GM19468 (cell line): ENCODE results near the gene SUPT6H.

Source experiments
- ATAC-seq: cut with Tn5 transposase; IDR thresholded peaks from one replicate; pipeline ENCODE4 v1.9.1; 2021; ENCODE audit warnings: mild to moderate bottlenecking, moderate library complexity, moderate number of reproducible peaks; ENCODE audit not compliant: unreplicated experiment; ENCODE audit errors: extremely low read depth

The SUPT6H gene

GRCh38 chr17:28661635-28662526 lies at the start of gene SUPT6H, which contains the start of gene SDF2:
TSS of gene SUPT6H (plus strand) at chr17:28662205. CDS start at chr17:28673402, 11,197 bp downstream.
TSS of gene SDF2 (minus strand) at chr17:28661906. CDS start at chr17:28661876, 30 bp downstream.
- no peak for ATAC-seq

- ATAC-seq = no peak
These were observed 49.5 kb upstream of the SUPT6H start for GRCh38 chr17:28612531-28612930.

- no peak for ATAC-seq
These were observed 48.8 kb upstream of the SUPT6H start for GRCh38 chr17:28612936-28613872.

GRCh38 chr17:28613931-28614381 lies 48.0 kb upstream of the SUPT6H start, which contains the start of gene RSKR:
TSS of gene RSKR (minus strand) at chr17:28614185. CDS start at chr17:28614161, 24 bp downstream.
- ATAC-seq = no peak

- ATAC-seq = no peak
These were observed 46.6 kb upstream of the SUPT6H start for GRCh38 chr17:28615260-28615940.

GRCh38 chr17:28616281-28616680 lies 45.7 kb upstream of the SUPT6H start:
- ATAC-seq = no peak

GRCh38 chr17:28618464-28618863 lies 43.5 kb upstream of the SUPT6H start:
- no peak for ATAC-seq

GRCh38 chr17:28620010-28620409 lies 42.0 kb upstream of the SUPT6H start:
- no peak for ATAC-seq

- ATAC-seq = no peak
These were observed 39.8 kb upstream of the SUPT6H start for GRCh38 chr17:28622186-28622585.

GRCh38 chr17:28623696-28624095 lies 38.3 kb upstream of the SUPT6H start:
- no peak for ATAC-seq

- no peak for ATAC-seq
These were observed 37.9 kb upstream of the SUPT6H start for GRCh38 chr17:28624148-28624547.

- ATAC-seq = no peak
These were observed 35.2 kb upstream of the SUPT6H start for GRCh38 chr17:28626818-28627217.

- ATAC-seq = no peak
These were observed 27.7 kb upstream of the SUPT6H start for GRCh38 chr17:28634206-28634865.

- ATAC-seq = no peak
These were observed 26.5 kb upstream of the SUPT6H start for GRCh38 chr17:28635506-28635905.

GRCh38 chr17:28641579-28641978 lies 20.4 kb upstream of the SUPT6H start:
- ATAC-seq = no peak

GRCh38 chr17:28643983-28644786 lies 17.8 kb upstream of the SUPT6H start:
- ATAC-seq = no peak

- peak; percentile 60 for ATAC-seq
These were observed 17.0 kb upstream of the SUPT6H start, which contains the start of gene BLTP2 for GRCh38 chr17:28644787-28645575. TSS of gene BLTP2 (minus strand) at chr17:28645158. CDS start at chr17:28645056, 102 bp downstream.

GRCh38 chr17:28645576-28645939 lies 16.4 kb upstream of the SUPT6H start:
- ATAC-seq = no peak
